NB4 (cell line): ENCODE results near the gene MEA1.
A peak's percentile ranks its signal among the peaks of the same experiment; 100 is the strongest.

Experiments
- DNase-seq: peaks from one replicate; pipeline ENCODE4 v3.0.0; 2010; ENCODE audit warnings: low read depth
- H3K4me3 ChIP-seq: one replicate; pipeline ENCODE4 v1.5.1; 2011; ENCODE audit warnings: mild to moderate bottlenecking, low read depth, low read length, moderate library complexity
- CTCF ChIP-seq: IDR thresholded peaks from one replicate; pipeline ENCODE4 v1.5.1; 2012; ENCODE audit warnings: low read depth, low read length
- MYC ChIP-seq: IDR thresholded peaks from 2 replicates; pipeline ENCODE4 v1.6.1; 2011; ENCODE audit warnings: low read depth, low read length
- POLR2A ChIP-seq: IDR thresholded peaks from 2 replicates; pipeline ENCODE4 v1.6.1; 2011; ENCODE audit warnings: mild to moderate bottlenecking; ENCODE audit not compliant: insufficient read length; ENCODE audit errors: extremely low read depth
- TF ChIP-seq, protein P1 (sequence below): IDR thresholded peaks from 2 replicates; pipeline ENCODE4 v1.6.1; 2011; ENCODE audit warnings: low read depth, low read length

MEA1 gene

DNA sequence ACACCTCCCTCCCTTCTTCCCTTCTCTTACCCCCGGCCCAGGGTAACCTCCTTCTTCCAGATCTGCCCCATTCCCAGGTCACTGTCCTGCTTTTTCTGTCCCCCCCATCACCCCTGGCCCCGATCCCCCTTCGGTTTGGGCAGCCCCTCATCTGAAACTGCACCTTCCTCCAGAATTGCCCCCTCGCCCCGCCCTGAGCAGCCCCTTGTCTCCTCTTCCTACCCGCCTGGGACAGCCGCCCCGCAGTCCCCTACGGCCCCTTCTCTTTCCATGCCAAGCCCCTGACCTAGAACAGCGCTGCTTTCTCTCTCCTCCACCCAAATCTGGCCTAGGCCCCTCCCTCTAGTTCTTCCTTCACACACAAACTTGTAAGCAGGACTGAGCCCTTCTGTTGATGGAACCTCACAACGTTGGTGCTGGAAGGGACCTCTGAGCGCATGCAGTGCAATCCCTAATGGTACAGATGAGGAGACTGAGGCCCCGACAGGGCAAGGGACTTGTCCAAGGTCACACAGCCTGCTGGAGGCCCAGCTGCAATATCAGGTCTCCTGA, 28.7 kb downstream of the MEA1 start:
- H3K4me3 ChIP-seq, result peak overlapping the region; percentile 61
- TF ChIP-seq MYC (no peak), POLR2A (no peak), CTCF (no peak)
- TF ChIP-seq, protein P1, sequence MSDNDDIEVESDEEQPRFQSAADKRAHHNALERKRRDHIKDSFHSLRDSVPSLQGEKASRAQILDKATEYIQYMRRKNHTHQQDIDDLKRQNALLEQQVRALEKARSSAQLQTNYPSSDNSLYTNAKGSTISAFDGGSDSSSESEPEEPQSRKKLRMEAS, result no peak
- DNase-seq, result peak; percentile 52

DNA sequence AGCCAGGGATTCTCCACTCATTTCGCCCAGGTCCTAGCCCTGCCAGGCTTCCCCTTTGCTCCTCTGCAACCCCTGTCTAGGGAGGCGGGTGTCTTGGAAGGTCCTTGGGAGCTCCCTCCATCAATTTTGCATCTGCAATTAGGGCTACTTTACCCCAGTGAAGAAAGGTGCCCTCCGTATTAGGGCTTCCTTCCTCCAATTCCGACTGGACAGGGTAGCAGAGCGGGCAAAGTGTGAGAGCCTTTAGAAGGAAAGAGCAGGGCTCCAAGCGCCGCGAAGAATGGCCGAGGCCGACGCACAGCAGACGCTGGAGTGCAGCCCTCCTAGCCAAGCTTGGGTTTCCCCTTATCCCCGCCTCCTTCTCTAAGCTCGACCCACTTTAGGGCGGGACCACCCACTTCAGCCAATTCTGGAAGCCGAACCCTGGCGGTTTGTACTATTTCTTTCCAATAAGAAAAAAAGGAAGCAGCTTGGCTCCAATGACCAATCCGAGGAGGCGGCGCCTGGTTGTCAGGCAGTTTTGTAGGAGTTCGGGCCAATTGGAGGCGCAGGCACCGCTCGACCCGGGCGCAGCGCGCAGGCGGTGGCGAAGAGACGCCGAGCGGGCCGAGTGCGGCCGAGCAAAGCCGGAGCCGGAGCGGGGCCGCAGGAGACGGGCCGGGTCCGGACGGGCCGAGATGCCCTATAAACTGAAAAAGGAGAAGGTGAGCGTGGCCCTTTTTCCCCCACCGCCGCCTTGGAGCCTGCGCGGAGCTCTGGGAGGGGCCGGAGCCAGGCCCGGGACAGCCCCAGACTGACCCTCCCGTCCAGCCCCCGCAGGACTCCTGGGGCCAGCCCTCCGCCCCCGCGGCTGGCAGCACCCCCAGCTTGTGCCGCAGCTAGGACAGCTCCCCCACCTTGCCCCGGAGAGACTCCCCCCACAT, 29.5 kb downstream of the MEA1 start, which contains the start of gene PPP2R5D:
Gene PPP2R5D (plus strand): TSS at position 570 of the 923 bp plus-strand sequence. CDS start 108 bp downstream, at position 678.
- peak; percentile 99 for DNase-seq
- TF ChIP-seq MYC (peak; percentile 20; the same call in 1 of the 2 replicates), CTCF (no peak), POLR2A (peak; percentile 93)
- TF ChIP-seq, protein P1, result no peak
- H3K4me3 ChIP-seq, result peak within 1 kb of the TSS; percentile 72

DNA sequence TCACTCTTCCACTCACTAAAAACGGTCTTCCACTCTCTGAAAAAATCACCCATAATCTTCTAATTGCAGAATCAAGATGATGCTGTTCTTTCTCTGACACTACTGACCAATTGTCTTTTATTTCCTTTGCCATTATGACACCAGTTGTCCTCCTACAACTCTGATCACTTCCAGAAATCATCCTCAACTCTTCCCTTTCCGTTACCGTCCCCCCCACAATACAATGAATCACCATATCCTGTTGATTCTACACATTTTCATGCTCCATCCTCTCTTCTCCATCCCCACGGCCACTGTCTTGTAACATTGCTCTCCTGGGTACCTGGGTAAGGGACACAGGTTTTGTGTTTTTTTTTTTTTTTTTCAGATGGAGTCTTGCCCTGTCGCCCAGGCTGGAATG, 31.9 kb downstream of the MEA1 start:
- no peak overlapping the region for H3K4me3 ChIP-seq
- DNase-seq, result no peak
- TF ChIP-seq CTCF (no peak), MYC (no peak), POLR2A (no peak)
- TF ChIP-seq, protein P1, result no peak

DNA sequence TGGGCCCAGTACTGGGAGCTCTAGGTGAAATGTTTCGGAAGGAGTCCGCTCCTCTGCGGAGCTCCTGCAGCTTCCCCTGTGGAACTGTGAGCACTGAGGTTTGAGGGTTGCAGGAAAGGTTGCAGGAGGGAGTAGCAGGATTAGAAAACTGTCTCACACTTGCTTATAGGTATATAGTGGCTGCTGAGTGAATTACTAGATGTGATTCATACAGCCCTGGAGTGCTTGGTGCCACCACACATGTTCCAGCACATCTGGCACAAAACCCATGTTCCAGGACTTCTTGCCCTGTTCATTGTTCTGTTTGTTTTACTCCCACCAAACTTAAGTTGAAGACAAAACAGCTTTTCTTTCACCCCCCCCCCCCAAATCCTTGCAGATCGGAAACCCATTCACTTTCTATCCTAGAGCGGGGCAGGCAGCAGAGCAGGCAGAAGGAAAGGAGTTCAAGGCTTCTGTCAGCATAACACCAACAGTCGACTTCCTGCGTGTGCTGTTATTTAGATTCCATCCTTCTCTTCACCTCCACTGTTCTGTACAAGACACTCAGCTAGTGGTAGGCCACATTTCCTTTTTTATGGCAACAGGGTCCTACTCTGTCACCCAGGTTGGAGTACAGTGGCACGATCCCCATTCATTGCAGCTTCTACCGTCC, 34.1 kb downstream of the MEA1 start:
- H3K4me3 ChIP-seq, result peak overlapping the region; percentile 88
- TF ChIP-seq MYC (no peak), POLR2A (no peak), CTCF (no peak)
- TF ChIP-seq, protein P1, result no peak
- DNase-seq, result no peak

DNA sequence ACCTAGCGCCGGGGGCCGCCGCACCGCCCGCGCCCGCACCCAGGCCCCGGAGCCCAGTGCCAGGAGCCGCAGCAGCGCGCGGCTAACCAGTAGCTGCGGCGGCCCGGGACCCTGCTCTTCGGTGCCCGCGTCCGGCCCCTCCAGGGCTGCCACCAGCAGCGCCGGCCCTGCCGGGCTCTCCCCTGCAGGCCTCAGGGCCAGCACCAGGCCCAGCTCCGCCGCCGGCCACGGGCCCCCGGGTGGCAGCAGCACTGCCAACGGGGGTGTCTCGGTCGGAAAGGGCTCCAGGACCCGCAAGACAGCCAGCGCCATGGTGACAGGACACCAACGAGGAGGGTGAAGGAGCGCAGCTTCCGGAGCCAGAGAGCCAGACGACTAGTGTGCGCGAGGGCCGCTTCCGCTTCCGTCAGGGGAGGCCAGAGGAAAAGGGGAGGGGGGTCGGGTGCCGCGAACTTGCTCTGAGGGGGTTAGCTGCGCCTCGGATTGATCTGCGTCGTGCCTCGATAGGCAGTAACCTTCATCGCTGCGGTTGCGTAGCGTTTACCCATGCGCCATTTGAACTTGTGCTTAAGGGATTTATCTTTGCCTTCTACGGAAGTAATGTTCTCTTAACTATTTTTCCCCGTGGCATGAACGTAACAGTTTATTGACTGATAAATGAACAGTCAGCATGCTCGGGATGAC, 34.8 kb downstream of the MEA1 start, which contains the start of gene PEX6:
Gene PEX6 (minus strand): TSS at position 343 of the 684 bp plus-strand sequence. CDS start 31 bp downstream, at position 312.
- TF ChIP-seq, protein P1, result peak; percentile 62; the same call in 1 of the 2 replicates
- TF ChIP-seq POLR2A (peak; percentile 95), MYC (peak; percentile 81), CTCF (no peak)
- DNase-seq, result peak; percentile 98
- peak within 1 kb of the TSS; percentile 88 for H3K4me3 ChIP-seq
